Prostate gland (tissue), 2 donors: Measurements from ENCODE around the gene UNC5A.

ENCODE experiments used
- POLR2AphosphoS5 ChIP-seq: sonication (generic); formaldehyde crosslinking; IDR thresholded peaks from one replicate; pipeline ENCODE4 v1.6.1; 2017; ENCODE audit warnings: antibody characterized with exemption
- TF ChIP-seq, protein P1 (sequence below), 4 experiments: fragments of 200-600 bp in 2 of 4; fragments of 450-650 bp in 2 of 4; sonication (generic) in 2 of 4; IDR thresholded peaks; 1 replicate in 3 of 4; 2 replicates in 1 of 4; pipeline ENCODE4 v1.5.1; 2016 to 2019; ENCODE audit warnings: antibody characterized with exemption in 4 of 4, mild to moderate bottlenecking in 2 of 4, moderate library complexity in 2 of 4

DNA sequence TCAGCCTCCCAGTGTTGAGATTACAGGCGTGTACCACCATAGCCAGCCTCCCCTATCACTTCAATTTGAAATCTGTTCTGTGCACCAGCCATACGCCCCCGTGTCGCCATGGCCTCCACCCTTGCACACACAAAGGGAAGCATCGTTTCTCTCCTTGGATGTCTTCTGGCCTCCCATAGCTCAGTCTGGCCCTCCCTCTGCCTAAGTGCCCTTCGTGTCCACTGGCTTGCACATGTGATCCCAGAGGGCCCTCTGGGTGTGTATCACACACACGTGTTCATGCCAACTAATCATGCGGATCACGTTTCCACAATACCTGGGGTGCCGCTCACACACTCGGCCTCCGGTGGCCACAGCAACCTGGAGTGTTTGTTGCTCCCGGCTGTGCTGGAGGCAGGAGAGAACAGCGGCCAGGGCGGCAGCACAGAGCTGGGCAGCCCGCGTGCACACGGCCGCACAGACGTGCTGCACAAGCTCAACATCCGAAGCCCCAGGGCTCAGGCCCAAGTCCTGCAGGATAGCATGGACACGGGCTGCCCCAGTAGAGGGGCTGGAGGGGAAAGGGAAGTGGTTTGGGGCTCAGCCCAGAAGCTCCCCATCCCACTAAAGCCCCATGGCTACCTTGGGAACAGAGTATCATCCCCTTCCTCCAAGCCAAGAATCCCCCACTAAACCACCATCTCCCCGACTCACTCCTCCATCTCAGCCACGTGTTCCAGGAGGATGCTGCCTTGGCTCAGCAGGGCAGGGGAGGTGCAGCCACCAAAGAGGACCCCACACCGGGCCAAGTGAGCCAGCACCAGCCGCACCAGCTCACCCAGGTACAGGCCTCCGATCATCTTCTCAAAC lies 77.9 kb downstream of the UNC5A start:
- TF ChIP-seq, protein P1, sequence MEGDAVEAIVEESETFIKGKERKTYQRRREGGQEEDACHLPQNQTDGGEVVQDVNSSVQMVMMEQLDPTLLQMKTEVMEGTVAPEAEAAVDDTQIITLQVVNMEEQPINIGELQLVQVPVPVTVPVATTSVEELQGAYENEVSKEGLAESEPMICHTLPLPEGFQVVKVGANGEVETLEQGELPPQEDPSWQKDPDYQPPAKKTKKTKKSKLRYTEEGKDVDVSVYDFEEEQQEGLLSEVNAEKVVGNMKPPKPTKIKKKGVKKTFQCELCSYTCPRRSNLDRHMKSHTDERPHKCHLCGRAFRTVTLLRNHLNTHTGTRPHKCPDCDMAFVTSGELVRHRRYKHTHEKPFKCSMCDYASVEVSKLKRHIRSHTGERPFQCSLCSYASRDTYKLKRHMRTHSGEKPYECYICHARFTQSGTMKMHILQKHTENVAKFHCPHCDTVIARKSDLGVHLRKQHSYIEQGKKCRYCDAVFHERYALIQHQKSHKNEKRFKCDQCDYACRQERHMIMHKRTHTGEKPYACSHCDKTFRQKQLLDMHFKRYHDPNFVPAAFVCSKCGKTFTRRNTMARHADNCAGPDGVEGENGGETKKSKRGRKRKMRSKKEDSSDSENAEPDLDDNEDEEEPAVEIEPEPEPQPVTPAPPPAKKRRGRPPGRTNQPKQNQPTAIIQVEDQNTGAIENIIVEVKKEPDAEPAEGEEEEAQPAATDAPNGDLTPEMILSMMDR (IDR thresholded peaks at IDR 0.05), result no peak
- no peak for TF ChIP-seq POLR2AphosphoS5
